Hepatocyte (in vitro differentiated cells): ENCODE data around the gene AAK1.

Experiments
- EZH2phosphoT487 ChIP-seq: fragments of 200-600 bp; sonication (generic); IDR thresholded peaks from one replicate; pipeline ENCODE4 v1.6.1; 2018; ENCODE audit warnings: antibody characterized with exemption, mild to moderate bottlenecking, low read depth, moderate library complexity; ENCODE audit not compliant: unreplicated experiment, severe bottlenecking
- TF ChIP-seq, protein P1 (sequence below): fragments of 200-600 bp; sonication (generic); IDR thresholded peaks from 2 replicates; pipeline ENCODE4 v1.5.1; 2016; ENCODE audit warnings: antibody characterized with exemption, mild to moderate bottlenecking; ENCODE audit not compliant: poor library complexity

DNA sequence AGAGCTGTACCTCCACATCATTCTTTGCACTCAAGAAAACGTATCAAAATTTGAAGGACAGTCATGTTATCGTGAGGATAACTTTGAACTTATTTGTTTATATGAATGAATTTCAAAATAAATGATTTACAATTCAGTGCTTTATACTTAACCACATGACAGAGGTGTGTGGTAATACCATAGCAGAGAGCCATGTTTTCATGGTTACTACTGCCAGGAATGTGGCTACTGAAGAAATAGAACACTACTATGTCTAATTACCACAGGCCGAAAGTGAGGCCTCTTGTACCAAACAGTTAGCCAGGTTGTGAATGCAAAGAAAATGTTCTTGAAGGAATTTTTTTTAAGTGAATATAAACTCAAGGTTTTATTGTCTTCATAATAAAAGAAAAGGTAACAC, 49.2 kb downstream of the AAK1 start:
- TF ChIP-seq, protein P1, sequence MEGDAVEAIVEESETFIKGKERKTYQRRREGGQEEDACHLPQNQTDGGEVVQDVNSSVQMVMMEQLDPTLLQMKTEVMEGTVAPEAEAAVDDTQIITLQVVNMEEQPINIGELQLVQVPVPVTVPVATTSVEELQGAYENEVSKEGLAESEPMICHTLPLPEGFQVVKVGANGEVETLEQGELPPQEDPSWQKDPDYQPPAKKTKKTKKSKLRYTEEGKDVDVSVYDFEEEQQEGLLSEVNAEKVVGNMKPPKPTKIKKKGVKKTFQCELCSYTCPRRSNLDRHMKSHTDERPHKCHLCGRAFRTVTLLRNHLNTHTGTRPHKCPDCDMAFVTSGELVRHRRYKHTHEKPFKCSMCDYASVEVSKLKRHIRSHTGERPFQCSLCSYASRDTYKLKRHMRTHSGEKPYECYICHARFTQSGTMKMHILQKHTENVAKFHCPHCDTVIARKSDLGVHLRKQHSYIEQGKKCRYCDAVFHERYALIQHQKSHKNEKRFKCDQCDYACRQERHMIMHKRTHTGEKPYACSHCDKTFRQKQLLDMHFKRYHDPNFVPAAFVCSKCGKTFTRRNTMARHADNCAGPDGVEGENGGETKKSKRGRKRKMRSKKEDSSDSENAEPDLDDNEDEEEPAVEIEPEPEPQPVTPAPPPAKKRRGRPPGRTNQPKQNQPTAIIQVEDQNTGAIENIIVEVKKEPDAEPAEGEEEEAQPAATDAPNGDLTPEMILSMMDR, result no peak
- TF ChIP-seq EZH2phosphoT487, result no peak
